Adrenal gland (tissue), 5 donors: Measurements from ENCODE around the gene PRKCZ.
A peak's percentile ranks its signal among the peaks of the same experiment; 100 is the strongest.

ENCODE experiments used
- CTCF ChIP-seq, 6 experiments: fragments of 450-650 bp in 4 of 6; fragments of 200-600 bp in 2 of 6; sonication (generic) in 1 of 6; IDR thresholded peaks; 1 replicate in 5 of 6; 2 replicates in 1 of 6; pipeline versions ENCODE4 v1.5.1 to v1.8.0; 2016 to 2021; ENCODE audit warnings: antibody characterized with exemption in 6 of 6, mild to moderate bottlenecking in 2 of 6, moderate library complexity in 1 of 6
- POLR2A ChIP-seq, 2 donors: fragments of 450-650 bp; IDR thresholded peaks; one replicate each; pipeline ENCODE4 v1.6.1; 2017; ENCODE audit warnings: antibody characterized with exemption in 2 of 2, mild to moderate bottlenecking in 2 of 2, moderate library complexity in 1 of 2
- donor health status: DM: no; HTN: no; CAD: no.

GRCh38 chr1:2108213-2108876, 58.1 kb downstream of the PRKCZ start:
- peak in 1 of 6 experiments; percentile 26 for TF ChIP-seq CTCF (IDR thresholded peaks at IDR 0.05)
- no peak for TF ChIP-seq POLR2A (IDR thresholded peaks at IDR 0.05)
